IMR-90 (cell line): ENCODE results near the gene TAF4.

Experiments
- CEBPB ChIP-seq: IDR thresholded peaks from 2 replicates; pipeline ENCODE4 v1.6.1; 2012; ENCODE audit warnings: low read depth, low read length, improper control_type of control experiment
- CHD1 ChIP-seq: IDR thresholded peaks from 2 replicates; pipeline ENCODE4 v1.6.1; 2012; ENCODE audit warnings: low read depth, low read length, improper control_type of control experiment
- CTCF ChIP-seq: conservative IDR thresholded peaks from 2 replicates; pipeline ENCODE4 v1.5.1; 2012; ENCODE audit warnings: mild to moderate bottlenecking, low read depth, low read length, improper control_type of control experiment
- MAFK ChIP-seq: IDR thresholded peaks from 2 replicates; pipeline ENCODE4 v1.6.1; 2012; ENCODE audit warnings: low read depth, low read length, improper control_type of control experiment
- MAZ ChIP-seq: IDR thresholded peaks from 2 replicates; pipeline ENCODE4 v1.6.1; 2012; ENCODE audit warnings: low read depth, mild to moderate bottlenecking, low read length, improper control_type of control experiment, moderate library complexity, borderline replicate concordance
- MXI1 ChIP-seq: IDR thresholded peaks from 2 replicates; pipeline ENCODE4 v1.6.1; 2012; ENCODE audit warnings: low read depth, mild to moderate bottlenecking, low read length, moderate library complexity, borderline replicate concordance
- NFE2L2 ChIP-seq: fragments of 150-350 bp; IDR thresholded peaks from 2 replicates; pipeline ENCODE4 v1.6.1; 2016; ENCODE audit warnings: low read depth, mild to moderate bottlenecking, low read length
- POLR2A ChIP-seq: IDR thresholded peaks from 2 replicates; pipeline ENCODE4 v1.6.1; 2012; ENCODE audit warnings: mild to moderate bottlenecking, low read depth, low read length
- RAD21 ChIP-seq: IDR thresholded peaks from 2 replicates; pipeline ENCODE4 v1.6.1; 2012; ENCODE audit warnings: low read length, improper control_type of control experiment
- RCOR1 ChIP-seq: IDR thresholded peaks from 2 replicates; pipeline ENCODE4 v1.6.1; 2012; ENCODE audit warnings: mild to moderate bottlenecking, low read length, improper control_type of control experiment; ENCODE audit not compliant: insufficient replicate concordance
- RFX5 ChIP-seq: IDR thresholded peaks from 2 replicates; pipeline ENCODE4 v1.8.0; 2012; ENCODE audit warnings: low read depth, mild to moderate bottlenecking, low read length, moderate library complexity
- SMC3 ChIP-seq: fragments of 150-350 bp; IDR thresholded peaks from 2 replicates; pipeline ENCODE4 v1.6.1; 2016; ENCODE audit warnings: low read depth, mild to moderate bottlenecking, antibody characterized with exemption, low read length, moderate library complexity
- TF ChIP-seq, protein P1 (sequence below): fragments of 150-350 bp; IDR thresholded peaks from 2 replicates; pipeline ENCODE4 v1.6.1; 2017; ENCODE audit warnings: mild to moderate bottlenecking, antibody characterized with exemption, low read length, low read depth

DNA sequence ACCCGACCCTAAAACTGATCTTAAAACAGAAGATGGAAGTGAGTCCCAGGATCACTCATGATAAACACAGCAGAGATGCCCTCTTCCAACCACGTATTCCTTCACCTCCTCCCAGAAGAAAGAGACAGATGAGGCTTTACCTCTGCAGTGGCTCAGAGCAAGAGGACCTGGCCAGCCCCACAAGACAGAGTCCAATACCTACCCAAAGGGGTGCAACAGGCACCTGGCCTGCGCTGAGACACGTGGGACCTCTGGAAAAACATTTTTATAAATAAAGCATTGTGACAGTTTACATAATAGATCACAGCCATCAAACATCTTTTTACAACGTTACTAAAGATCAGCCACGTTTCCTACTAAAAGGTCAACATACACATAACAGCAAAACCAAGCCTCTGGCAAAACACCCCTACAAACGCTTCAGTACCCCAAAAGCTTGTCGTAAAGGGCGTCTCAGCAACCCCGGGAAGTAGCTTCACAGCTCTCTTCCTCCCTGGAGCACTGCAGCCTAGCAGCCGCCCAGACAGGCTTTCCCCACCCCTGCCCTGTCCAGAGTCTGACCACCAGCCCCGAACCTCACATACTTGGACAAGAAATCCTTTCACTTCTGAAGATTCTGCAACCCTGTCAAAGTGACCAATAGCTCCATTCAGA lies 2.9 kb downstream of the TAF4 start:
- TF ChIP-seq POLR2A (no peak), CTCF (no peak), SMC3 (no peak), RCOR1 (no peak), MAFK (no peak), RAD21 (no peak), CHD1 (no peak), NFE2L2 (no peak), CEBPB (no peak), RFX5 (no peak), MXI1 (no peak), MAZ (no peak)
- TF ChIP-seq, protein P1, sequence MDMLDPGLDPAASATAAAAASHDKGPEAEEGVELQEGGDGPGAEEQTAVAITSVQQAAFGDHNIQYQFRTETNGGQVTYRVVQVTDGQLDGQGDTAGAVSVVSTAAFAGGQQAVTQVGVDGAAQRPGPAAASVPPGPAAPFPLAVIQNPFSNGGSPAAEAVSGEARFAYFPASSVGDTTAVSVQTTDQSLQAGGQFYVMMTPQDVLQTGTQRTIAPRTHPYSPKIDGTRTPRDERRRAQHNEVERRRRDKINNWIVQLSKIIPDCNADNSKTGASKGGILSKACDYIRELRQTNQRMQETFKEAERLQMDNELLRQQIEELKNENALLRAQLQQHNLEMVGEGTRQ, result no peak
